Stimulated activated CD8-positive, alpha-beta memory T cell treated with anti-CD3 and anti-CD28 coated beads, Interleukin-2, amount 100 ng/mL, for 1 hour (primary cell): ENCODE results near the gene HPGDS.
"Not testable (repeated sequence)": the region's sequence is repeated elsewhere in the genome, so short reads cannot be mapped to it uniquely, and the experiment has no call there.

ENCODE experiments used
- DNase-seq, 2 donors: peaks; one replicate each; pipeline ENCODE4 v3.0.0-alpha.2; 2020; ENCODE audit warnings: low read depth in 2 of 2

Gene HPGDS

GRCh38 chr4:94342694-94343093, at the start of gene HPGDS:
HPGDS (minus strand) TSS chr4:94342836; CDS start chr4:94334629, 8,207 bp downstream.
- no peak for DNase-seq

GRCh38 chr4:94390804-94391410, 48.3 kb upstream of the HPGDS start:
- no peak for DNase-seq

- DNase-seq, result no peak
Observed at GRCh38 chr4:94389595-94390267, 47.1 kb upstream of the HPGDS start.

- not testable (repeated sequence) for DNase-seq
Observed at GRCh38 chr4:94387965-94388364, 45.3 kb upstream of the HPGDS start.

GRCh38 chr4:94385452-94385851, 42.8 kb upstream of the HPGDS start:
- DNase-seq, result not testable (repeated sequence)

- DNase-seq, result not testable (repeated sequence)
Observed at GRCh38 chr4:94382891-94383290, 40.3 kb upstream of the HPGDS start.

- DNase-seq, result no peak
Observed at GRCh38 chr4:94378047-94378446, 35.4 kb upstream of the HPGDS start.

GRCh38 chr4:94377294-94377693, 34.7 kb upstream of the HPGDS start:
- no peak for DNase-seq

GRCh38 chr4:94375364-94375763, 32.7 kb upstream of the HPGDS start:
- DNase-seq, result no peak

- DNase-seq, result no peak
Observed at GRCh38 chr4:94373752-94374151, 31.1 kb upstream of the HPGDS start.

GRCh38 chr4:94372991-94373390, 30.4 kb upstream of the HPGDS start:
- no peak for DNase-seq

GRCh38 chr4:94372228-94372978, 29.8 kb upstream of the HPGDS start:
- no peak for DNase-seq

GRCh38 chr4:94371290-94371689, 28.7 kb upstream of the HPGDS start:
- DNase-seq, result no peak

- no peak for DNase-seq
Observed at GRCh38 chr4:94370533-94371254, 28.1 kb upstream of the HPGDS start.

GRCh38 chr4:94369046-94369445, 26.4 kb upstream of the HPGDS start:
- no peak for DNase-seq

GRCh38 chr4:94368459-94368858, 25.8 kb upstream of the HPGDS start:
- no peak for DNase-seq

GRCh38 chr4:94365304-94365703, 22.7 kb upstream of the HPGDS start:
- no peak for DNase-seq

- DNase-seq, result no peak
Observed at GRCh38 chr4:94364527-94364926, 21.9 kb upstream of the HPGDS start.

GRCh38 chr4:94363136-94363655, 20.6 kb upstream of the HPGDS start:
- DNase-seq, result no peak

- no peak for DNase-seq
Observed at GRCh38 chr4:94359838-94360237, 17.2 kb upstream of the HPGDS start.

GRCh38 chr4:94359221-94359620, 16.6 kb upstream of the HPGDS start:
- DNase-seq, result no peak

GRCh38 chr4:94358101-94358500, 15.5 kb upstream of the HPGDS start:
- DNase-seq, result no peak
